ENCODE measurements around the gene NDUFS6.

GRCh38 chr5:1765141-1765879 is 35.9 kb upstream of the NDUFS6 start:
- no peak for TF ChIP-seq EZH2 (IDR thresholded peaks at IDR 0.05; ENCODE audit: low read length, missing control alignments)
- TF ChIP-seq CTCF (conservative IDR thresholded peaks at IDR 0.05 in 1 of 2, IDR thresholded peaks at IDR 0.05 in 1 of 2; ENCODE audit: low read depth in 1 of 2, low read length in 2 of 2): no peak

Measured in fibroblast of lung (primary cell).